ENCODE data around the gene TENM3. TPM values are rescaled to one million over a fixed set of nuclear protein-coding genes. Genes with fewer than 3 reads are reported as not detected.

TENM3 gene
- total RNA-seq, 2 experiments from 2014 or later, result not detected

DNA sequence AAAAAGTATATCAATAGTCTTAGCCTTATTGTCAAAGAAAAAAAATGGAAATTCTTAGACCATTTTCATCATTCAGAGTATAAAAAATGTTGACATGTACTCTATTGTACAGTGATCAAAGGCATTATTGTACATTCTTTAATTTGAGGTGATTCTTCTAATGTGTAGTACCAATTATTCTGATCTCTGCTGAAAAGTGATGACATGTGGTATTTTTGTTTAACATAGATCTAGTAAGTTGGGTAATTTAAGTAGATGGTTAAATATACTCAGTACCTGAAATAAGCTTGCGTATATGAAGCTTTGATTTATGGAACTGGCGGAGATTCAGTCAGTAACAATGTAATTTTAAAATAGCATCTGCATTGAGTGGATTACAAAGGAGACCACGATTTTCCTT lies 5.1 kb downstream of the TENM3 start:
- Mint-ChIP-seq H3K27me3 (no peaks in the 10 kb centered on the region), H3K4me1 (ENCODE audit: low read depth) (no peaks in the 10 kb centered on the region), H3K4me3 (no peak overlapping the region), H3K36me3 (no peaks in the 10 kb centered on the region), H3K9me3 (peaks cover 5% of the 10 kb centered on the region), H3K27ac (no peak overlapping the region)
- no peak for DNase-seq
- intact Hi-C loops (cut with micrococcal nuclease), result no loop called here
- CTCF ChIA-PET, result no interaction called here
- POLR2A ChIA-PET, result no interaction called here

DNA sequence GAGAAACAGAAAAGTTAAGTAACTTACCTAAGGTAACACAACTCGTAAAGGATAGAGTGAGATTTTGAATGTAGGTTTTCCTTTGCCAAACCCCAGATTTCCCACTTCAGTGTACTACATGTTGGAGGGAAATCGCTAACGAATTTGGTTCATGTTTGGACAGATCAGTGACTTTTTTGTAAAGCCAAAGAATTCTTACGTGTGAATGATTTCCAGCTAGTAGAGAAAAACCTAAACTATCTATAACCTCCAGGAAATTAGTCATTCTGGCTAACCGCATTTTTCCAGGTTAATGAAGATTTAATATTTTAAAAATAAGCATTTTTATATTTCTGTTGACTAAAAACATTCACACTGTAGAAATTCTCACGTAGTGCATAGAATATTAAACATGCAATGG lies 7.2 kb downstream of the TENM3 start:
- H3K27me3 Mint-ChIP-seq, result no peaks in the 10 kb centered on the region
- no peaks in the 10 kb centered on the region for H3K4me1 Mint-ChIP-seq (ENCODE audit: low read depth)
- H3K27ac Mint-ChIP-seq, result no peak overlapping the region
- DNase-seq, result no peak
- peaks cover 5% of the 10 kb centered on the region for H3K9me3 Mint-ChIP-seq
- intact Hi-C loops (cut with micrococcal nuclease), result no loop called here
- ChIA-PET CTCF (no interaction called here), POLR2A (no interaction called here)
- H3K36me3 Mint-ChIP-seq, result no peaks in the 10 kb centered on the region
- no peak overlapping the region for H3K4me3 Mint-ChIP-seq

DNA sequence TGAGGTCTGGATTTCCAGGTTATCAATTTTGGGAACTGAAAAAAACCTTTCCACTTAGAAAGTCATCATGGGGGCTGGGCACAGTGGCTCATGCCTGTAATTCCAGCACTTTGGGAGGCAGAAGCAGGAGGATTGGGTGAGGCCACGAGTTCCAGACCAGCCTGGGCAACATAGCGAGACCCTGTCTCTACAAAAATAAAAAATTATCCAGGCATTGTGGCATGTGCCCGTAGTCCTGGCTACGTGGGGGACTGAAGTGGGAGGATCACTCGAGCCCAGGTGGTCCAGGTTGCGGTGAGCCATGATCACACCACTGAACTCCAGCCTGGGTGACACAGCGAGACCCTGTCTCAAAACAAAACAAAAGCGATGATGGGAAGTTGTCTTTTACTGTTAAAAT lies 7.9 kb downstream of the TENM3 start:
- CTCF ChIA-PET, result no interaction called here
- Mint-ChIP-seq H3K27ac (no peak overlapping the region), H3K9me3 (peaks cover 5% of the 10 kb centered on the region), H3K4me1 (ENCODE audit: low read depth) (no peaks in the 10 kb centered on the region), H3K4me3 (no peak overlapping the region), H3K27me3 (no peaks in the 10 kb centered on the region), H3K36me3 (no peaks in the 10 kb centered on the region)
- no peak for DNase-seq
- POLR2A ChIA-PET, result no interaction called here
- intact Hi-C loops (cut with micrococcal nuclease), result no loop called here

DNA sequence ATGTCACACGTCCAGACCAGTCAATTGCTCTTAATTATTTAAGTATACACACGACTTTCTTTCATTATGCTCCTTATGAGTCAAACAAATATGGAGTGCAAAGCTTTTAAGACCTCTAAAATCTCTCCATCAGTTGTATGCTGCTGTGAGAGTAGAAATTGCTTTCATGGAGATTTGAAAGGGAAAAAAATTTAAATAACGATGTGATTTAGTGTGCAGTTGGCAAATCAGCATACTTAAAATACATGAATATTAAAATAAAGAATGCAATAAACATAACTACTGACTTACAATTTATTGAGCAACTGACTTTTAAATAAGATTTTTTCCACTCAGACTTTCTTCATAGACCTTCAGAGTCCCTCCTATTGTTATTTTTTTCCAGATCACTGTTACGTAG lies 9.0 kb downstream of the TENM3 start:
- CTCF ChIA-PET, result no interaction called here
- H3K4me1 Mint-ChIP-seq (ENCODE audit: low read depth), result no peaks in the 10 kb centered on the region

DNA sequence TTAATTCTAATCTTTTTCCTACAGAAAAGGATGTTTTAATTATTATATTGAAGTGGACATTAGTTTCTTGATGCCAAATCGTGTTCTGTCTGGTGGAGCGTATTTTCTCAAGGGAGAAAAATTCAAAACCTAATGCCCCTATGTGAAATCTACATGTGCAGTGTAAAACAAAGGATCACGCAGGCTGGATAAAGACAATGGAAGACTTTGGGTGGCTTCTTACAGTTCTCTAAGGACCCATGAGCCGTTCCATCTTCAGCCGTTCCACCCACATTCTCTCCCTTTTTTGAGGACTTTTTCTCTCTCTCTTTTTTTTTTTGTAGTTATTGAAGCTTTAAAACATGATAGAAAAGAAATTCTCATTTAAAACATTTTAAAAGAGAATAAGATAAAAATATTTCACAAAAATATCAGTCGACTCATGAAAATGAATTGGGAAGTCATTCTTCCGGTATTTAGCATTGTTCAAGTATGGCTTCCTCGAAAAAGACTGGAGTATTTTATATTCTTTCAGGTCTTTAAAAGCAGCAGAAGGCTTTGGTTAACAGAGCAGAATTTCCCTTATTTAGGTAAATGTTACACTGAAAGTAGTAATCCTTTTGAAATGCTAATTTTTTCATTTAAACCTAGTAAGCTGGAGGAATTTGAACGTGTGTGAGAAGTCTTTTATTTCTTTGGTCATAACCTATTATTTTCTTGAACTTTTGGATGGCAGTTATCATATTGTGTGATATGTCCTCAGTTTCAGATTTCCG lies 11.0 kb downstream of the TENM3 start:
- H3K36me3 Mint-ChIP-seq, result no peaks in the 10 kb centered on the region
- intact Hi-C loops (cut with micrococcal nuclease), result no loop called here
- ChIA-PET CTCF (interaction anchor here (0.6 kb wide), 1 partner anchor 764 kb away, joined by 3 read pairs; no protein-coding TSS in a partner anchor), POLR2A (no interaction called here)
- no peaks in the 10 kb centered on the region for H3K4me1 Mint-ChIP-seq (ENCODE audit: low read depth)
- peaks cover 2% of the 10 kb centered on the region for H3K9me3 Mint-ChIP-seq
- H3K27ac Mint-ChIP-seq, result no peak overlapping the region
- no peak for DNase-seq
- H3K27me3 Mint-ChIP-seq, result no peaks in the 10 kb centered on the region
- H3K4me3 Mint-ChIP-seq, result no peak overlapping the region

More for the DNA sequence above, 9.0 kb downstream of the TENM3 start:
- Mint-ChIP-seq H3K27ac (no peak overlapping the region), H3K27me3 (no peaks in the 10 kb centered on the region), H3K9me3 (peaks cover 2% of the 10 kb centered on the region), H3K36me3 (no peaks in the 10 kb centered on the region), H3K4me3 (no peak overlapping the region)
- POLR2A ChIA-PET, result no interaction called here
- intact Hi-C loops (cut with micrococcal nuclease), result no loop called here
- no peak for DNase-seq

DNA sequence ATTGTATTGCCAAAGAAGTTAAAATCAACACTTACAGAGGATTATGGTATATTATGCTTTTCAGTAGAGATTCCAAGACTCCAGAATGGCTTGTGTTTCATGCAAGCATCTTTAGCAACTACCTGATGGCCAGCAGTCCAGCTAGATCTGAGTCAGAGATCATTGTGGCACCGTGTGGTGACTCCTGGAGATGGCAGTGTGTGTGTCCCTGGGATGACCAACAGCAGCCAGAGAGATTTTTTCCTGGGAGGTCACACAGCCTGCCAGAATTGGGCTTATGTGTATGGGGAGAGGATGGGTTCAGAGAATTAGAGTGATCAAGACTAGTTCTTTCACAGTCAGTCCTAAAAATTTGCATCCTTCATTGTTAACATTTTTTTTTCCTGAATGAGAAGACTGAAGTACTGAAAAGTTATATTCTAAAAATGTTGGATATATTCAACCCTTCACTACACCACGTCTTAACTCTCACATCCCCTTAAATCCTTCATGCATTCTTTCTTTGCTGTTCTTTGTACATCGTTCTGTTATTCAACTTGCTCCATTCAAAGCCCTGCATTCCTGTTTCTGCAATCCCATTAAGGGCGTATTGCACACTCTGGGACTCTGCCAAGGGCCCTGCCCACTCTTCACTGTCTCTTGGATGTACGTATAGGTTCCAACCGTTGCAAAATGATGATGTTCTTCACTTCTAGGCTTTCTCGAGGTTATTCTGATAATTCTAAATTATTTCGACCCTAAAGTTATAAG lies 12.4 kb downstream of the TENM3 start:
- no peak overlapping the region for H3K27ac Mint-ChIP-seq
- no peaks in the 10 kb centered on the region for H3K9me3 Mint-ChIP-seq
- CTCF ChIA-PET, result no interaction called here
- intact Hi-C loops (cut with micrococcal nuclease), result no loop called here
- no peaks in the 10 kb centered on the region for H3K4me1 Mint-ChIP-seq (ENCODE audit: low read depth)
- no peak overlapping the region for H3K4me3 Mint-ChIP-seq
- H3K27me3 Mint-ChIP-seq, result no peaks in the 10 kb centered on the region
- no peak for DNase-seq
- H3K36me3 Mint-ChIP-seq, result no peaks in the 10 kb centered on the region
- POLR2A ChIA-PET, result no interaction called here

DNA sequence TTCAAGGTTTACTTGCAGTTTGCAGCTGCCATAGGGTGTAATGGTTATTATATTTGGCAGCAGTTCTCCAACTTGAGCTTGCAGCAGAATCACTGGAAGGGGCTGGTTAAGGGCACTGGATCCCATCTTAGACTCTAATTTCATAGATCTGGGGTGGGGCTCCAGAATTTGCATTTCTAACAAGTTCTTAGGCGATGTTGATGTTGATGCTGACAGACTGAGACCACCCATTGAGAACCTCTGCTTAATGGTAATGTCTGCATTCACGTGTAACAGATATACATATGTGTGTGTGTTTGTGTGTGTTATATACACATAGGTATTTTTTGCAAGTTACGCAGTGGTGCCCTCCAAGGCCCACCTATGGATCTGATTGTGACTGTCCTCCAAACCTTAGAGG lies 13.8 kb downstream of the TENM3 start:
- Mint-ChIP-seq H3K36me3 (no peaks in the 10 kb centered on the region), H3K4me1 (ENCODE audit: low read depth) (no peaks in the 10 kb centered on the region), H3K4me3 (no peak overlapping the region), H3K27ac (no peak overlapping the region), H3K27me3 (no peaks in the 10 kb centered on the region), H3K9me3 (no peaks in the 10 kb centered on the region)
- POLR2A ChIA-PET, result no interaction called here
- intact Hi-C loops (cut with micrococcal nuclease), result no loop called here
- DNase-seq, result no peak
- CTCF ChIA-PET, result no interaction called here

DNA sequence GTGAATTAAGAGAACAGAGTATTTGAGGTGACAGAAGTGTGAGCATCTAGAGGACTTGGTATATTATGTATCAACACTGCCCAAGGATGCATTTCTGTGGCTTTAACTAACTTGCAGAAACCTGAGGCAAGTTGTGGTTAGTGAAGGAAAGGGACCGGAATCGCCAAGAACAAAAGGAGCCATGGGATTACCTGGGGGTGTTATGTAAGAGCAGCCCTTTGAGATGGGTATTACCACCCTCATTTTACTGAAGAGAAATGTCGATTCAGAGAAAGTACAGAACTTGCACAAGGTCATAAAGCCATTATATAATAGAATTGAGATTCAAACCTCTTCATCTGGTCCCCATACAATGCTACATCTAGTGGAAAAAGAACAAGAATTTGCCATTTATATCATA lies 14.3 kb downstream of the TENM3 start:
- H3K27ac Mint-ChIP-seq, result no peak overlapping the region
- H3K27me3 Mint-ChIP-seq, result no peaks in the 10 kb centered on the region
- no peak overlapping the region for H3K4me3 Mint-ChIP-seq
- no peaks in the 10 kb centered on the region for H3K4me1 Mint-ChIP-seq (ENCODE audit: low read depth)
- DNase-seq, result no peak
- no peaks in the 10 kb centered on the region for H3K9me3 Mint-ChIP-seq
- intact Hi-C loops (cut with micrococcal nuclease), result no loop called here
- CTCF ChIA-PET, result no interaction called here
- no peaks in the 10 kb centered on the region for H3K36me3 Mint-ChIP-seq
- POLR2A ChIA-PET, result no interaction called here

DNA sequence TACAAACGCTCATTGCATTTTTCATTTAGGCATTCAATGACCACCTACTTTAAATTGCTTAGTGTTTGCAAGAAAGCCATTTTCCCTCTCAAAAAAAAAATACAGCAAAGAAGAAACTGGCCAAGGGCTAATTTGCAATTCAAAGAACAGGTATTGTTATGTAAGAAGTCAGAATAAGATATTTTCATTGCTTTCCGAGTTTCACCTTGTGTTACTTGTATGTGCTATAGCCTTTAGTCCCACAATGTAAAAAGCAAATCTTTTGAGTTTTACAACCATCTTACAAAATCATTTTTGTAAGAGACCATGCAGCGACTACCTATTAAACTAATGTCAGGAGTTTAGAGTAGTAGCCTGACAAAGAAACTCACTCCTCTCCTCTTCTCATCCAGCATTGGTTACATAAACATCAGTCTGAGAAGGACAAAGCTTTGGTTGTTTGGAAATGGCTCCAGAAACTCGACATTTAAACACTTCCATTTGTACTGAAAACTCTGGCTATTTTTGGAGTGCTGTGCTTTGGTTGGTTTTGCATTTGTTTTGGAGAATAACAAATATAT lies 15.3 kb downstream of the TENM3 start:
- no peak overlapping the region for H3K27ac Mint-ChIP-seq
- H3K9me3 Mint-ChIP-seq, result no peaks in the 10 kb centered on the region
- ChIA-PET POLR2A (no interaction called here), CTCF (no interaction called here)
- no peaks in the 10 kb centered on the region for H3K27me3 Mint-ChIP-seq
- no peak for DNase-seq
- intact Hi-C loops (cut with micrococcal nuclease), result no loop called here
- H3K4me3 Mint-ChIP-seq, result no peak overlapping the region
- no peaks in the 10 kb centered on the region for H3K4me1 Mint-ChIP-seq (ENCODE audit: low read depth)
- no peaks in the 10 kb centered on the region for H3K36me3 Mint-ChIP-seq

DNA sequence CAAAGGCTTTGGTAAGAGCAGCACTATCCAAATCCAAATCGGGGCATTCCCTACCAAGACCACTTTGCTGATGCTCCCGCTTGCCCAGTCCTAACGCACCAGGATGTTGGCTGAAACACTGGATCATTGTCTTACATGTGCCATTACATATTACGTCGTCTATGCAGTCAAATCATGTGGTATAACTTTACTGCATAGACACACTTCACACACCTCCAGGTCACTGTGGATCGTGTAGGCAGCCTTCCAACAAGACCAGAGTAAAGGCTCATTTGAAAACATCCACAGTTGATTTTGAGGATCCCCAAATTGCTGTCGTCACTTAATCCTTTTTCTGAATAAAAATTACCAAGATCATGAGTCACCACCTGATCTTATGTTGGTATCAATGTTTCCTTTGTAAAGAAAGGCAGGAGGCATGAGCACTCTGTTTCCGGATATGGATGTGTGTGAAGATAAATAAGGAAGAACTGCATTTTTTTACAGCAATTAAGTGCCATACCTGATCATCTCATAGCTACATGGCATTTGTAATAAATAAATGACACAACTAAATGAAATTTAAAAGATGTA lies 18.5 kb downstream of the TENM3 start:
- Mint-ChIP-seq H3K36me3 (no peaks in the 10 kb centered on the region), H3K9me3 (no peaks in the 10 kb centered on the region), H3K4me3 (no peak overlapping the region), H3K27me3 (no peaks in the 10 kb centered on the region), H3K4me1 (ENCODE audit: low read depth) (no peaks in the 10 kb centered on the region), H3K27ac (no peak overlapping the region)
- no peak for DNase-seq
- intact Hi-C loops (cut with micrococcal nuclease), result no loop called here
- ChIA-PET POLR2A (no interaction called here), CTCF (no interaction called here)

DNA sequence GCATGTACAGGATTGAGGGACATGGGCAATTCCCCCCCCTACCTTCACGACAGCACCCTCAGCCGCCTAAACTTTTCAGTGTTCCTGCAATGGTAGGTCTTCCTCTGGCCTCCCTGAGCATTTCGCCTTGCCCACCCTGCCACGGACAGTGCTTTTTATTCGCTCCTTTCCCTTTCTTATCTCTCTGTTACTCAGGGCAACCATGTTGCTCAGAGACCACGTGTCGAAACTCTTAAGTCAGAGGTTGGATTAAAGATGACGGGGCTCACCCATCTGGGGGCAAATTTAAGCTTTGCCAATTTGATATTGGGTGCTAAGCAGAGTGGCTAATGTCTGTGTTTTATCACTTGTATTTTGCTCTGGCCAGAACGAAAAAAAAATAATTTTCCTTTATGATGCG lies 20.4 kb downstream of the TENM3 start:
- DNase-seq, result no peak
- H3K36me3 Mint-ChIP-seq, result no peaks in the 10 kb centered on the region
- no peak overlapping the region for H3K27ac Mint-ChIP-seq
- no peaks in the 10 kb centered on the region for H3K9me3 Mint-ChIP-seq
- H3K4me3 Mint-ChIP-seq, result no peak overlapping the region
- ChIA-PET CTCF (no interaction called here), POLR2A (no interaction called here)
- intact Hi-C loops (cut with micrococcal nuclease), result no loop called here
- H3K27me3 Mint-ChIP-seq, result no peaks in the 10 kb centered on the region
- no peaks in the 10 kb centered on the region for H3K4me1 Mint-ChIP-seq (ENCODE audit: low read depth)

DNA sequence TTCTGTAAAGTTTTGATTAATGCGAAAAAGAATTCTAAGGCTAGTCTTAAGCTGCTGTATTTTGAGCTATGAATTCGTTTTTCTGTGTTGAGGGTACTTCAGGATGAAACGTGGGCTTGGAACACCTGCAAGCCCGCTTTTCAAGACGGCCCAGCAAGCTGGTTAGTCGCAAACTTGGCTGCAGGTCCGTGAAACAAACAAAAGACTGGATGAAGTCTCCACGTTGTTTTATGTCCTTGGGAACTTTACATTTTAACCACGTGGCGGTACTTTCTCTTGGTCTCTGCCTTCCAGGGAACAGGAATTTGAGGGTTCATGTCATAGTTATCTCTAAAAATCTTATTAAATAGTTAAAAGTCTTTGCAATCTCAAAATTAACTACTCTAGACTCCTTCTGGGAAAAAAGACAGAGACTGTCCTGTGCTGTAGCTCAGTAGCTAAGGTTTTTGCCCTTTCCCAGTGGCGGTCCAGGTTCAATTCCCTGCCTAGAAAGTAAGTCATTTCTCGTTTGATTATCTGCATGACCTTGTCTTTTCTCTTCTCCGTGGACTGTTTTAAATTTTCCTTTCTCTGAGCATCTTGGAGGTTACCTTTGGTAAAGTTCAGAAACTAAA lies 21.0 kb downstream of the TENM3 start:
- H3K36me3 Mint-ChIP-seq, result no peaks in the 10 kb centered on the region
- POLR2A ChIA-PET, result no interaction called here
- CTCF ChIA-PET, result no interaction called here
- intact Hi-C loops (cut with micrococcal nuclease), result no loop called here
- no peak overlapping the region for H3K4me3 Mint-ChIP-seq
- no peak for DNase-seq
- no peaks in the 10 kb centered on the region for H3K27me3 Mint-ChIP-seq
- no peak overlapping the region for H3K27ac Mint-ChIP-seq
- H3K9me3 Mint-ChIP-seq, result peaks cover 3% of the 10 kb centered on the region
- no peaks in the 10 kb centered on the region for H3K4me1 Mint-ChIP-seq (ENCODE audit: low read depth)

Data from activated CD4-positive, alpha-beta memory T cell treated with anti-CD3 and anti-CD28 coated beads for 36 hours (primary cell).